HepG2 (cell line): ENCODE measurements around the gene GRIP1.

Experiments
- MED13 ChIP-seq: sonication (generic); formaldehyde crosslinking; IDR thresholded peaks from 2 replicates; pipeline ENCODE4 v1.5.0; 2020; ENCODE audit warnings: missing genetic modification reagents
- POLR2A ChIP-seq, 2 experiments: IDR thresholded peaks; 2 replicates each; pipeline ENCODE4 v1.6.1; 2011; ENCODE audit warnings: low read depth in 2 of 2, low read length in 2 of 2, mild to moderate bottlenecking in 1 of 2, moderate library complexity in 1 of 2; ENCODE audit not compliant: insufficient read depth in 1 of 2
- POLR2AphosphoS2 ChIP-seq: IDR thresholded peaks from 2 replicates; pipeline ENCODE4 v1.6.1; 2011; ENCODE audit warnings: low read depth, low read length, improper control_type of control experiment
- RAD21 ChIP-seq: fragments of 450-650 bp; formaldehyde crosslinking; IDR thresholded peaks from 2 replicates; pipeline ENCODE4 v1.5.0; 2020; ENCODE audit warnings: mild to moderate bottlenecking
- SUZ12 ChIP-seq: fragments of 150-350 bp; IDR thresholded peaks from 2 replicates; pipeline ENCODE4 v1.6.1; 2014; ENCODE audit warnings: low read depth, low read length
- YY1 ChIP-seq: IDR thresholded peaks from 2 replicates; pipeline ENCODE4 v1.6.1; 2011; ENCODE audit warnings: low read length, low read depth, moderate library complexity, mild to moderate bottlenecking; ENCODE audit not compliant: insufficient read depth, insufficient replicate concordance
- ZFP37 ChIP-seq: sonication (generic); formaldehyde crosslinking; IDR thresholded peaks from 2 replicates; pipeline ENCODE4 v1.4.0; 2020; ENCODE audit warnings: missing genetic modification reagents, borderline replicate concordance
- TF ChIP-seq, protein P1 (sequence below): sonication (generic); formaldehyde crosslinking; IDR thresholded peaks from 2 replicates; pipeline ENCODE4 v1.5.0; 2020; ENCODE audit warnings: mild to moderate bottlenecking, missing genetic modification reagents, moderate library complexity
- TF ChIP-seq, protein P2 (sequence below): conservative IDR thresholded peaks from 2 replicates; pipeline ENCODE4 v1.6.1; 2018; ENCODE audit warnings: missing genetic modification reagents
- TF ChIP-seq, protein P3 (sequence below): sonication (generic); formaldehyde crosslinking; IDR thresholded peaks from 2 replicates; pipeline ENCODE4; 2020; ENCODE audit warnings: missing genetic modification reagents, mild to moderate bottlenecking, borderline replicate concordance

DNA sequence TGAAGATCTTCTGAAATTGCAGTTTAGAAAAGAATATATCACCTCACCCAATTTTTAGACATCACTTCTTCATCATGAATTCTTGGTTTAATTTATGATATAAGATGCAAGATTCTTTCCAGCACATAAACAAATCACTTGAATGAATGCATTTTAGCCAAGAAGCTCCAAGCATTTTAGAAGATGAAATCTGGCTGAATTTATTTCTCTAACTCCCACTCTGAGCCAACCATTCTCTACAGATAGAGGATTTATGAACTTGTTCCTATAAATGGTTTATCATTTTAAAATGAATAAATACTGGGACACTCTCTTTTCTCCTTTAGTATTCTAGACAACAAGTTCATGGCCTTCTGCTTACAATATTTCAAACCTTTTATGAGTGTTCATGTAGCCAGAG lies 71.7 kb downstream of the GRIP1 start:
- TF ChIP-seq, protein P1, sequence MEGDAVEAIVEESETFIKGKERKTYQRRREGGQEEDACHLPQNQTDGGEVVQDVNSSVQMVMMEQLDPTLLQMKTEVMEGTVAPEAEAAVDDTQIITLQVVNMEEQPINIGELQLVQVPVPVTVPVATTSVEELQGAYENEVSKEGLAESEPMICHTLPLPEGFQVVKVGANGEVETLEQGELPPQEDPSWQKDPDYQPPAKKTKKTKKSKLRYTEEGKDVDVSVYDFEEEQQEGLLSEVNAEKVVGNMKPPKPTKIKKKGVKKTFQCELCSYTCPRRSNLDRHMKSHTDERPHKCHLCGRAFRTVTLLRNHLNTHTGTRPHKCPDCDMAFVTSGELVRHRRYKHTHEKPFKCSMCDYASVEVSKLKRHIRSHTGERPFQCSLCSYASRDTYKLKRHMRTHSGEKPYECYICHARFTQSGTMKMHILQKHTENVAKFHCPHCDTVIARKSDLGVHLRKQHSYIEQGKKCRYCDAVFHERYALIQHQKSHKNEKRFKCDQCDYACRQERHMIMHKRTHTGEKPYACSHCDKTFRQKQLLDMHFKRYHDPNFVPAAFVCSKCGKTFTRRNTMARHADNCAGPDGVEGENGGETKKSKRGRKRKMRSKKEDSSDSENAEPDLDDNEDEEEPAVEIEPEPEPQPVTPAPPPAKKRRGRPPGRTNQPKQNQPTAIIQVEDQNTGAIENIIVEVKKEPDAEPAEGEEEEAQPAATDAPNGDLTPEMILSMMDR (CRISPR knock-in tag) = no peak
- TF ChIP-seq RAD21 (CRISPR knock-in tag) (no peak), SUZ12 (no peak), POLR2AphosphoS2 (no peak), MED13 (CRISPR knock-in tag) (no peak), POLR2A (IDR thresholded peaks at IDR 0.05; ENCODE audit: insufficient read depth in 1 of 2, low read depth in 2 of 2, low read length in 2 of 2) (no peak), ZFP37 (CRISPR knock-in tag) (no peak), YY1 (no peak)
- TF ChIP-seq, protein P2, sequence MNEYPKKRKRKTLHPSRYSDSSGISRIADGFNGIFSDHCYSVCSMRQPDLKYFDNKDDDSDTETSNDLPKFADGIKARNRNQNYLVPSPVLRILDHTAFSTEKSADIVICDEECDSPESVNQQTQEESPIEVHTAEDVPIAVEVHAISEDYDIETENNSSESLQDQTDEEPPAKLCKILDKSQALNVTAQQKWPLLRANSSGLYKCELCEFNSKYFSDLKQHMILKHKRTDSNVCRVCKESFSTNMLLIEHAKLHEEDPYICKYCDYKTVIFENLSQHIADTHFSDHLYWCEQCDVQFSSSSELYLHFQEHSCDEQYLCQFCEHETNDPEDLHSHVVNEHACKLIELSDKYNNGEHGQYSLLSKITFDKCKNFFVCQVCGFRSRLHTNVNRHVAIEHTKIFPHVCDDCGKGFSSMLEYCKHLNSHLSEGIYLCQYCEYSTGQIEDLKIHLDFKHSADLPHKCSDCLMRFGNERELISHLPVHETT = no peak
- TF ChIP-seq, protein P3, sequence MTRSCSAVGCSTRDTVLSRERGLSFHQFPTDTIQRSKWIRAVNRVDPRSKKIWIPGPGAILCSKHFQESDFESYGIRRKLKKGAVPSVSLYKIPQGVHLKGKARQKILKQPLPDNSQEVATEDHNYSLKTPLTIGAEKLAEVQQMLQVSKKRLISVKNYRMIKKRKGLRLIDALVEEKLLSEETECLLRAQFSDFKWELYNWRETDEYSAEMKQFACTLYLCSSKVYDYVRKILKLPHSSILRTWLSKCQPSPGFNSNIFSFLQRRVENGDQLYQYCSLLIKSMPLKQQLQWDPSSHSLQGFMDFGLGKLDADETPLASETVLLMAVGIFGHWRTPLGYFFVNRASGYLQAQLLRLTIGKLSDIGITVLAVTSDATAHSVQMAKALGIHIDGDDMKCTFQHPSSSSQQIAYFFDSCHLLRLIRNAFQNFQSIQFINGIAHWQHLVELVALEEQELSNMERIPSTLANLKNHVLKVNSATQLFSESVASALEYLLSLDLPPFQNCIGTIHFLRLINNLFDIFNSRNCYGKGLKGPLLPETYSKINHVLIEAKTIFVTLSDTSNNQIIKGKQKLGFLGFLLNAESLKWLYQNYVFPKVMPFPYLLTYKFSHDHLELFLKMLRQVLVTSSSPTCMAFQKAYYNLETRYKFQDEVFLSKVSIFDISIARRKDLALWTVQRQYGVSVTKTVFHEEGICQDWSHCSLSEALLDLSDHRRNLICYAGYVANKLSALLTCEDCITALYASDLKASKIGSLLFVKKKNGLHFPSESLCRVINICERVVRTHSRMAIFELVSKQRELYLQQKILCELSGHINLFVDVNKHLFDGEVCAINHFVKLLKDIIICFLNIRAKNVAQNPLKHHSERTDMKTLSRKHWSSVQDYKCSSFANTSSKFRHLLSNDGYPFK (CRISPR knock-in tag) = no peak
